Measurements from ENCODE around the gene GALR2. TPM values are rescaled to one million over a fixed set of nuclear protein-coding genes. Genes with fewer than 3 reads are reported as not detected.

GALR2 gene
- total RNA-seq, 1 experiment from 2014 or later = not detected

Other genes starting within 250 kb of the GALR2 start
- 0.20 and 0.23 TPM in 2 replicates for gene UNC13D, start 230.4 kb upstream of the GALR2 start, total RNA-seq (2014; rRNA removed; shearing (Covaris generic); ENCODE audit: low replicate concordance)
- 6.6 and 7.9 TPM in 2 replicates for gene WBP2, start 219.4 kb upstream of the GALR2 start, total RNA-seq (2014; rRNA removed; shearing (Covaris generic); ENCODE audit: low replicate concordance)
- 40.4 and 54.2 TPM in 2 replicates for gene TRIM47, start 196.2 kb upstream of the GALR2 start, total RNA-seq (2014; rRNA removed; shearing (Covaris generic); ENCODE audit: low replicate concordance)
- gene TRIM65, start 177.8 kb upstream of the GALR2 start, total RNA-seq (2014; rRNA removed; shearing (Covaris generic); ENCODE audit: low replicate concordance) = 27.6 and 49.4 TPM in 2 replicates
- gene MRPL38, start 169.9 kb upstream of the GALR2 start, total RNA-seq (2014; rRNA removed; shearing (Covaris generic); ENCODE audit: low replicate concordance) = 75.8 and 100 TPM in 2 replicates
- gene FBF1, start 133.7 kb upstream of the GALR2 start, total RNA-seq (2014; rRNA removed; shearing (Covaris generic); ENCODE audit: low replicate concordance) = 13.4 and 15.2 TPM in 2 replicates
- gene ACOX1, start 95.6 kb upstream of the GALR2 start, total RNA-seq (2014; rRNA removed; shearing (Covaris generic); ENCODE audit: low replicate concordance) = 24.5 and 26.9 TPM in 2 replicates
- 23.2 and 23.9 TPM in 2 replicates for gene TEN1, start 95.5 kb upstream of the GALR2 start, total RNA-seq (2014; rRNA removed; shearing (Covaris generic); ENCODE audit: low replicate concordance)
- gene CDK3, start 73.9 kb upstream of the GALR2 start, total RNA-seq (2014; rRNA removed; shearing (Covaris generic); ENCODE audit: low replicate concordance) = 1.3 and 6.4 TPM in 2 replicates
- gene EVPL, start 47.5 kb upstream of the GALR2 start, total RNA-seq (2014; rRNA removed; shearing (Covaris generic); ENCODE audit: low replicate concordance) = not detected in 2 replicates
- 70.0 and 99.9 TPM in 2 replicates for gene SRP68, start 2.3 kb upstream of the GALR2 start, total RNA-seq (2014; rRNA removed; shearing (Covaris generic); ENCODE audit: low replicate concordance)
- gene ZACN, start 4.4 kb downstream of the GALR2 start, total RNA-seq (2014; rRNA removed; shearing (Covaris generic); ENCODE audit: low replicate concordance) = not detected in 2 replicates
- 54.5 and 81.8 TPM in 2 replicates for gene EXOC7, start 29.0 kb downstream of the GALR2 start, total RNA-seq (2014; rRNA removed; shearing (Covaris generic); ENCODE audit: low replicate concordance)
- gene FOXJ1, start 66.5 kb downstream of the GALR2 start, total RNA-seq (2014; rRNA removed; shearing (Covaris generic); ENCODE audit: low replicate concordance) = not detected in 2 replicates
- 0.40 and 0.94 TPM in 2 replicates for gene RNF157, start 165.7 kb downstream of the GALR2 start, total RNA-seq (2014; rRNA removed; shearing (Covaris generic); ENCODE audit: low replicate concordance)
- gene UBALD2, start 190.6 kb downstream of the GALR2 start, total RNA-seq (2014; rRNA removed; shearing (Covaris generic); ENCODE audit: low replicate concordance) = 1.2 and 7.0 TPM in 2 replicates
- gene QRICH2, start 233.5 kb downstream of the GALR2 start, total RNA-seq (2014; rRNA removed; shearing (Covaris generic); ENCODE audit: low replicate concordance) = 0.92 and 3.4 TPM in 2 replicates